ENCODE results near the gene BCR. TPM values are rescaled to one million over a fixed set of nuclear protein-coding genes. Genes with fewer than 3 reads are reported as not detected.

BCR gene
- total and polyA plus RNA-seq, 2 of the 8 experiments (the other 6 are each of a cell fraction or from before 2014, with no cell fraction given) = 66.7 to 130 TPM

GRCh38 chr22:23222793-23223568, 42.7 kb downstream of the BCR start:
- Histone ChIP-seq H3K27me3 (replicated peaks in 1 of 4; ENCODE audit: control insufficient read depth in 3 of 4, extremely low read depth in 1 of 4, insufficient read depth in 3 of 4, low read length in 3 of 4) (no peaks in the 10 kb centered on the region), H3K4me2 (ENCODE audit: insufficient read depth in 1 of 2, low read depth in 2 of 2, low read length in 2 of 2) (no peak overlapping the region), H3K9me3 (ENCODE audit: insufficient read depth in 2 of 2, low read depth in 1 of 2, low read length in 1 of 2) (peaks cover 0 to 8% of the 10 kb centered on the region in 2 experiments; a peak in 1 of 4 replicates), H2BK120ac (replicated peaks; ENCODE audit: low read depth, low read length) (no peak overlapping the region), H3K36me3 (ENCODE audit: control insufficient read depth in 2 of 4, insufficient read depth in 4 of 4, low read length in 3 of 4) (no peaks in the 10 kb centered on the region), H3K79me1 (ENCODE audit: low read depth, low read length) (peaks cover 45% of the 10 kb centered on the region), H3K4me1 (replicated peaks in 1 of 4; ENCODE audit: control insufficient read depth in 3 of 4, insufficient read depth in 4 of 4, low read length in 3 of 4) (peaks cover 10 to 53% (median 36%) of the 10 kb centered on the region in 4 experiments), H3K9ac (replicated peaks in 1 of 4; ENCODE audit: extremely low read depth in 1 of 4, low read depth in 3 of 4, low read length in 3 of 4) (no peak overlapping the region), H2AFZ (ENCODE audit: low read length) (no peak overlapping the region), H3K4me3 (ENCODE audit: extremely low read depth in 1 of 4, insufficient read depth in 2 of 4, low read depth in 3 of 4, low read length in 4 of 4) (no peak overlapping the region), H3K23me2 (ENCODE audit: low read depth, low read length) (no peaks in the 10 kb centered on the region), H2BK15ac (ENCODE audit: low read length) (peak overlapping the region; percentile 93; the same call in 1 of the 2 replicates), H2BK5ac (ENCODE audit: low read depth, low read length) (peak overlapping the region; percentile 69; the same call in 1 of the 2 replicates), H3K56ac (replicated peaks; ENCODE audit: insufficient read length, low read depth, low read length) (no peak overlapping the region), H3K23ac (ENCODE audit: insufficient read length) (no peak overlapping the region), H3K14ac (ENCODE audit: insufficient read length) (no peak overlapping the region), H4K8ac (ENCODE audit: extremely low read depth, insufficient read depth, low read length) (no peak overlapping the region), H3K4ac (replicated peaks; ENCODE audit: insufficient read length, low read depth, low read length) (no peak overlapping the region), H2AK5ac (ENCODE audit: low read depth, low read length) (peak overlapping the region; percentile 69; the same call in 1 of the 2 replicates), H4K5ac (ENCODE audit: insufficient read length, low read depth, low read length) (no peak overlapping the region), H2BK20ac (ENCODE audit: low read length) (no peak overlapping the region), H4K91ac (replicated peaks; ENCODE audit: insufficient read length, low read length) (peak overlapping the region; percentile 20), H2BK12ac (ENCODE audit: low read depth, low read length) (peak overlapping the region; percentile 55; the same call in 1 of the 2 replicates), H3K79me2 (ENCODE audit: control insufficient read depth in 1 of 2, insufficient read depth in 2 of 2, low read length in 2 of 2) (peaks cover 10 to 100% of the 10 kb centered on the region in 2 experiments), H3K18ac (ENCODE audit: extremely low read depth, low read length) (no peak overlapping the region), H4K20me1 (replicated peaks in 1 of 2; ENCODE audit: control insufficient read depth in 1 of 2, insufficient read depth in 2 of 2, low read length in 2 of 2) (peaks cover 45 to 48% of the 10 kb centered on the region in 2 experiments), H3K27ac (ENCODE audit: low read depth, low read length) (no peak overlapping the region)
- WGBS, 2 experiments (ENCODE audit: extremely low coverage in 1 of 2, insufficient coverage in 1 of 2, insufficient read length in 1 of 2, insufficient replicate concordance in 2 of 2, low coverage in 1 of 2, low lambda C conversion rate in 2 of 2, missing lambda C conversion rate in 1 of 2) = 86% methylated on average over 4 of the region's 4 CpGs; no CpG with 5 or more reads in 1 of the 2 experiments
- ChIA-PET CTCF (ENCODE audit: partially characterized antibody) (interaction anchor here (1.6 kb wide), 1 partner anchor 49 kb away, joined by 4 read pairs; no protein-coding TSS in a partner anchor), POLR2A (ENCODE audit: partially characterized antibody) (no interaction called here)
- DNase-seq (ENCODE audit: low read depth in 1 of 2, low spot score in 2 of 2) = no peak
- FAIRE-seq = no peak
- TF ChIP-seq SUZ12 (IDR thresholded peaks at IDR 0.05; ENCODE audit: low read length) (no peak), SP1 (IDR thresholded peaks at IDR 0.05; ENCODE audit: low read depth, low read length) (no peak), GABPA (IDR thresholded peaks at IDR 0.05; ENCODE audit: borderline replicate concordance, insufficient read depth, low read length) (no peak), EGR1 (IDR thresholded peaks at IDR 0.05; ENCODE audit: borderline replicate concordance, low read depth, low read length) (no peak), CBX8 (IDR thresholded peaks at IDR 0.05; ENCODE audit: borderline replicate concordance, low read depth, low read length) (no peak)

Data from H1 (cell line).